Measurements from ENCODE around the gene MCCD1. TPM values are rescaled to one million over a fixed set of nuclear protein-coding genes. Genes with fewer than 3 reads are reported as not detected.

Gene MCCD1
- total RNA-seq, 1 experiment from 2014 or later, result not detected

DNA sequence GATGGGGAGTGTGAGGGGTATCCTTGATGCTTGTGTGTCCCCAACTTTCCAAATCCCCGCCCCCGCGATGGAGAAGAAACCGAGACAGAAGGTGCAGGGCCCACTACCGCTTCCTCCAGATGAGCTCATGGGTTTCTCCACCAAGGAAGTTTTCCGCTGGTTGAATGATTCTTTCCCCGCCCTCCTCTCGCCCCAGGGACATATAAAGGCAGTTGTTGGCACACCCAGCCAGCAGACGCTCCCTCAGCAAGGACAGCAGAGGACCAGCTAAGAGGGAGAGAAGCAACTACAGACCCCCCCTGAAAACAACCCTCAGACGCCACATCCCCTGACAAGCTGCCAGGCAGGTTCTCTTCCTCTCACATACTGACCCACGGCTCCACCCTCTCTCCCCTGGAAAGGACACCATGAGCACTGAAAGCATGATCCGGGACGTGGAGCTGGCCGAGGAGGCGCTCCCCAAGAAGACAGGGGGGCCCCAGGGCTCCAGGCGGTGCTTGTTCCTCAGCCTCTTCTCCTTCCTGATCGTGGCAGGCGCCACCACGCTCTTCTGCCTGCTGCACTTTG is 46.7 kb downstream of the MCCD1 start, which contains the start of gene TNF:
TNF (plus strand) TSS at position 231 of the 567 bp plus-strand sequence; CDS start at position 408, 177 bp downstream.
- no peaks in the 10 kb centered on the region for H3K36me3 ChIP-seq (ENCODE audit: control insufficient read depth, insufficient read depth, low read length)
- intact Hi-C loops (cut with micrococcal nuclease; ENCODE audit: unreplicated experiment) (no loop called here), in situ Hi-C loops (cut with HindIII; ENCODE audit: low pct_unique_long_range_greater_than_20kb, low sequenced_read_pairs) (no loop called here)
- ATAC-seq (no peak), DNase-seq (ENCODE audit: low read depth, low spot score) (no peak)
- POLR2A ChIA-PET, result no interaction called here
- H3K27ac ChIP-seq (ENCODE audit: low read length), result 0 out of 2 replicates have a peak within 1 kb of the TSS, but pooled peaks have one; percentile 21
- TF ChIP-seq REST (IDR thresholded peaks at IDR 0.05; ENCODE audit: insufficient read depth in 1 of 2, low read depth in 2 of 2, low read length in 1 of 2) (no peak), TCF7L2 (IDR thresholded peaks at IDR 0.05; ENCODE audit: low read depth, low read length) (no peak), SIN3A (IDR thresholded peaks at IDR 0.05; ENCODE audit: borderline replicate concordance, insufficient read depth, low read depth, low read length) (no peak), CTCF (IDR thresholded peaks at IDR 0.05) (no peak), POLR2AphosphoS5 (IDR thresholded peaks at IDR 0.05; ENCODE audit: low read depth, low read length) (no peak)
- no TSS peak for BruUV-seq (replicated peaks)
- H3K4me1 ChIP-seq (ENCODE audit: control insufficient read depth, insufficient read depth, low read length), result peaks cover 19% of the 10 kb centered on the region
- H3K4me3 ChIP-seq (ENCODE audit: low read depth in 2 of 2, low read length in 2 of 2), result no peak within 1 kb of the TSS
- H3K9me3 ChIP-seq (ENCODE audit: control insufficient read depth, insufficient read depth, low read depth, low read length), result no peaks in the 10 kb centered on the region
- no peaks in the 10 kb centered on the region for H3K27me3 ChIP-seq (ENCODE audit: control insufficient read depth, insufficient read depth, low read length)
- CTCF ChIA-PET, result interaction anchor here (2.6 kb wide), 1 partner anchor 23 kb away, joined by 11 read pairs; no protein-coding TSS in a partner anchor

DNA sequence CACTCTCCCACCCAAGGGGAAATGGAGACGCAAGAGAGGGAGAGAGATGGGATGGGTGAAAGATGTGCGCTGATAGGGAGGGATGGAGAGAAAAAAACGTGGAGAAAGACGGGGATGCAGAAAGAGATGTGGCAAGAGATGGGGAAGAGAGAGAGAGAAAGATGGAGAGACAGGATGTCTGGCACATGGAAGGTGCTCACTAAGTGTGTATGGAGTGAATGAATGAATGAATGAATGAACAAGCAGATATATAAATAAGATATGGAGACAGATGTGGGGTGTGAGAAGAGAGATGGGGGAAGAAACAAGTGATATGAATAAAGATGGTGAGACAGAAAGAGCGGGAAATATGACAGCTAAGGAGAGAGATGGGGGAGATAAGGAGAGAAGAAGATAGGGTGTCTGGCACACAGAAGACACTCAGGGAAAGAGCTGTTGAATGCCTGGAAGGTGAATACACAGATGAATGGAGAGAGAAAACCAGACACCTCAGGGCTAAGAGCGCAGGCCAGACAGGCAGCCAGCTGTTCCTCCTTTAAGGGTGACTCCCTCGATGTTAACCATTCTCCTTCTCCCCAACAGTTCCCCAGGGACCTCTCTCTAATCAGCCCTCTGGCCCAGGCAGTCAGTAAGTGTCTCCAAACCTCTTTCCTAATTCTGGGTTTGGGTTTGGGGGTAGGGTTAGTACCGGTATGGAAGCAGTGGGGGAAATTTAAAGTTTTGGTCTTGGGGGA is 47.4 kb downstream of the MCCD1 start:
- Histone ChIP-seq H3K4me3 (ENCODE audit: low read depth in 2 of 2, low read length in 2 of 2) (no peak overlapping the region), H3K9me3 (ENCODE audit: control insufficient read depth, insufficient read depth, low read depth, low read length) (no peaks in the 10 kb centered on the region), H3K4me1 (ENCODE audit: control insufficient read depth, insufficient read depth, low read length) (peaks cover 19% of the 10 kb centered on the region), H3K36me3 (ENCODE audit: control insufficient read depth, insufficient read depth, low read length) (no peaks in the 10 kb centered on the region), H3K27me3 (ENCODE audit: control insufficient read depth, insufficient read depth, low read length) (no peaks in the 10 kb centered on the region), H3K27ac (ENCODE audit: low read length) (0 out of 2 replicates have a peak overlapping the region, but pooled peaks have one; percentile 21)
- intact Hi-C loops (cut with micrococcal nuclease; ENCODE audit: unreplicated experiment), result no loop called here
- DNase-seq (ENCODE audit: low read depth, low spot score) (no peak), ATAC-seq (no peak)
- no TSS peak for BruUV-seq (replicated peaks)
- TF ChIP-seq CTCF (IDR thresholded peaks at IDR 0.05) (no peak), TCF7L2 (IDR thresholded peaks at IDR 0.05; ENCODE audit: low read depth, low read length) (no peak), REST (IDR thresholded peaks at IDR 0.05; ENCODE audit: insufficient read depth in 1 of 2, low read depth in 2 of 2, low read length in 1 of 2) (no peak), SIN3A (IDR thresholded peaks at IDR 0.05; ENCODE audit: borderline replicate concordance, insufficient read depth, low read depth, low read length) (no peak), POLR2AphosphoS5 (IDR thresholded peaks at IDR 0.05; ENCODE audit: low read depth, low read length) (no peak)
- ChIA-PET CTCF (interaction anchor here (0.9 to 2.6 kb wide), 3 partner anchors 20 to 22 kb away, joined by 3 to 11 read pairs (median 4); no protein-coding TSS in a partner anchor), POLR2A (no interaction called here)
- in situ Hi-C loops (cut with HindIII; ENCODE audit: low pct_unique_long_range_greater_than_20kb, low sequenced_read_pairs), result no loop called here

All from Panc1 (cell line).